Karpas-422 (cell line): ENCODE measurements around the gene INTS15. TPM values are rescaled to one million over a fixed set of nuclear protein-coding genes. Genes with fewer than 3 reads are reported as not detected.

Source experiments
- DNase-seq: peaks from one replicate; pipeline ENCODE4 v3.0.0-alpha.2; 2015
- H2AFZ ChIP-seq: fragments of 200-600 bp; sonication (generic); 2 replicates; pipeline ENCODE4 v1.6.1; 2014; ENCODE audit warnings: antibody characterized with exemption, low read length, mixed read lengths
- H3K27ac ChIP-seq: fragments of 200-600 bp; sonication (generic); 2 replicates; pipeline ENCODE4 v1.5.1; 2014; ENCODE audit warnings: mild to moderate bottlenecking, low read length, moderate library complexity
- H3K27me3 ChIP-seq: fragments of 200-600 bp; sonication (generic); 2 replicates; pipeline ENCODE4 v1.6.1; 2014; ENCODE audit warnings: low read length, mixed read lengths
- H3K36me3 ChIP-seq: fragments of 200-600 bp; sonication (generic); 2 replicates; pipeline ENCODE4 v1.6.1; 2014; ENCODE audit warnings: low read length, mixed read lengths; ENCODE audit not compliant: insufficient read depth
- H3K4me1 ChIP-seq: fragments of 200-600 bp; sonication (generic); 2 replicates; pipeline ENCODE4 v1.6.1; 2014; ENCODE audit warnings: mild to moderate bottlenecking, low read length, mixed read lengths
- H3K4me2 ChIP-seq: fragments of 200-600 bp; sonication (generic); 2 replicates; pipeline ENCODE4 v1.6.1; 2014; ENCODE audit warnings: low read length, low read depth, mild to moderate bottlenecking; ENCODE audit not compliant: poor library complexity, severe bottlenecking
- H3K4me3 ChIP-seq: fragments of 200-600 bp; sonication (generic); 2 replicates; pipeline ENCODE4 v1.5.1; 2014; ENCODE audit warnings: mild to moderate bottlenecking, antibody characterized with exemption, low read length, mixed read lengths
- H3K79me2 ChIP-seq: fragments of 200-600 bp; sonication (generic); 2 replicates; pipeline ENCODE4 v1.6.1; 2014; ENCODE audit warnings: mild to moderate bottlenecking, low read length, mixed read lengths
- H3K9ac ChIP-seq: fragments of 200-600 bp; sonication (generic); 2 replicates; pipeline ENCODE4 v1.6.0; 2014; ENCODE audit warnings: low read length
- H3K9me2 ChIP-seq: fragments of 200-600 bp; sonication (generic), shearing (Covaris generic); replicated peaks from 2 replicates; pipeline ENCODE4 v1.6.0; 2014; ENCODE audit warnings: mild to moderate bottlenecking, low read length, moderate library complexity; ENCODE audit not compliant: insufficient read depth
- H3K9me3 ChIP-seq: fragments of 300-700, 200-600 bp; sonication (generic); 2 replicates; pipeline ENCODE4 v1.6.1; 2014; ENCODE audit warnings: low read length, mixed read lengths
- H4K20me1 ChIP-seq: fragments of 200-600 bp; sonication (generic); 2 replicates; pipeline ENCODE4 v1.6.1; 2014; ENCODE audit warnings: mild to moderate bottlenecking, antibody characterized with exemption, low read length, low read depth; ENCODE audit not compliant: insufficient read depth
- total RNA-seq: library from RNA; depleted of rRNA; stranded (reverse); fragments of >200 nt; shearing (Covaris generic); gene quantifications from 2 replicates; pipeline ENCODE4 v1.2.3, GENCODE V29; 2014; ENCODE audit warnings: low replicate concordance; rRNA removed

INTS15 gene
- 14.0 and 35.2 TPM in 2 replicates for total RNA-seq

DNA sequence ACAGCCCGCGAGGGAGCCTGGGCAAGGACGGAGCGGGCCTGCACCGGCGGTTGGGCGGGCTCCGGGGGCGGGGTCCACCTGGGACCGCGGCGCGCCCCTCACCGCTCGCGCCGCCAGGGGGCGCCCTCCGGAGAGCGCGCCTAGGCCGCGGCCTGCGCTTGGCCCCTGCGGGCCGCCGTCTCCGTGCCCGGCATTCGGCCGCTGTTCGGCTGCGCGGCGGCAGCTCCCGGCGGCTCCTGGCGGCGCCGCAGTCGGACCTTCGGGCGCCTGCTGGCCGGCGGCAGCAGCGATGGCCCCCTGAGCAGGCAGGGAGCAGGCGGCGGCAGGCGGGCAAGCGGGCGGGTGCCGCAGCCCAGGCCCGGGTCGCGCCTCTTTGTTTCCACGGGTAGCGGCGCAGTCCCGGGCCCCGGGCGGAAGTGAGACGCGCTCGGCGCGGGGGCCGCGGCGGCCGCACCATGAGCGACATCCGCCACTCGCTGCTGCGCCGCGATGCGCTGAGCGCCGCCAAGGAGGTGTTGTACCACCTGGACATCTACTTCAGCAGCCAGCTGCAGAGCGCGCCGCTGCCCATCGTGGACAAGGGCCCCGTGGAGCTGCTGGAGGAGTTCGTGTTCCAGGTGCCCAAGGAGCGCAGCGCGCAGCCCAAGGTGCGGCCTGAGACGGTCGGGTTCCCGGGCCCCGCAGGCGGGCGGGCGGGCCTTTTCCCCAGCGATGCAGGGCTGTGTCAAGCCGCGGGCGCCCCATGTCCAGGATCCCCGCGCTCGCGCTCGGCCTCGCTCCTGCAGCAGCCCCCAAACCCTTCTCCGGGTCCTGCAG is at the start of gene INTS15:
Gene INTS15 (plus strand): TSS at position 193 of the 816 bp plus-strand sequence. CDS start 263 bp downstream, at position 456.
- H4K20me1 ChIP-seq = no peaks in the 10 kb centered on the region; the same call in 1 of the 2 replicates
- H3K79me2 ChIP-seq = peaks cover 18% of the 10 kb centered on the region
- H3K4me1 ChIP-seq = peaks cover 17% of the 10 kb centered on the region
- peak within 1 kb of the TSS; percentile 81 for H3K4me3 ChIP-seq
- H3K9me3 ChIP-seq = no peaks in the 10 kb centered on the region
- H2AFZ ChIP-seq = peak within 1 kb of the TSS; percentile 64; the same call in 1 of the 2 replicates
- peak within 1 kb of the TSS; percentile 95 for H3K9ac ChIP-seq
- peak within 1 kb of the TSS; percentile 53; the same call in 1 of the 2 replicates for H3K27ac ChIP-seq
- no peaks in the 10 kb centered on the region for H3K9me2 ChIP-seq
- H3K4me2 ChIP-seq = peak within 1 kb of the TSS; percentile 84
- H3K36me3 ChIP-seq = peaks cover 17% of the 10 kb centered on the region; the same call in 1 of the 2 replicates
- peak; percentile 93 for DNase-seq
- H3K27me3 ChIP-seq = no peaks in the 10 kb centered on the region

- no peak overlapping the region for H3K4me2 ChIP-seq
- H4K20me1 ChIP-seq = no peaks in the 10 kb centered on the region
- no peak for DNase-seq
- H3K27ac ChIP-seq = no peak overlapping the region
- H3K4me3 ChIP-seq = no peak overlapping the region
- H3K9me3 ChIP-seq = no peaks in the 10 kb centered on the region
- peaks cover 13% of the 10 kb centered on the region for H3K4me1 ChIP-seq
- H3K79me2 ChIP-seq = no peaks in the 10 kb centered on the region
- no peaks in the 10 kb centered on the region for H3K27me3 ChIP-seq
- H3K9ac ChIP-seq = no peak overlapping the region
- H2AFZ ChIP-seq = no peak overlapping the region
- H3K9me2 ChIP-seq = no peaks in the 10 kb centered on the region
- H3K36me3 ChIP-seq = no peaks in the 10 kb centered on the region
Observed at GRCh38 chr7:6542368-6542767, 47.5 kb upstream of the INTS15 start.

- Histone ChIP-seq H3K79me2 (no peaks in the 10 kb centered on the region), H3K9me3 (no peaks in the 10 kb centered on the region), H3K36me3 (no peaks in the 10 kb centered on the region), H3K4me3 (no peak overlapping the region), H3K27me3 (no peaks in the 10 kb centered on the region), H4K20me1 (no peaks in the 10 kb centered on the region), H2AFZ (no peak overlapping the region), H3K9me2 (no peaks in the 10 kb centered on the region), H3K4me2 (no peak overlapping the region), H3K4me1 (peaks cover 13% of the 10 kb centered on the region), H3K27ac (no peak overlapping the region), H3K9ac (no peak overlapping the region)
- DNase-seq = no peak
Observed at GRCh38 chr7:6545398-6546126, 44.3 kb upstream of the INTS15 start.

- Histone ChIP-seq H3K9me3 (no peaks in the 10 kb centered on the region), H3K27ac (no peak overlapping the region), H3K9ac (no peak overlapping the region), H3K79me2 (no peaks in the 10 kb centered on the region), H4K20me1 (no peaks in the 10 kb centered on the region), H2AFZ (no peak overlapping the region), H3K9me2 (no peaks in the 10 kb centered on the region), H3K4me2 (no peak overlapping the region), H3K27me3 (no peaks in the 10 kb centered on the region), H3K36me3 (no peaks in the 10 kb centered on the region), H3K4me3 (no peak overlapping the region), H3K4me1 (peaks cover 5% of the 10 kb centered on the region)
- DNase-seq = no peak
Observed at GRCh38 chr7:6546498-6547251, 43.1 kb upstream of the INTS15 start.

DNA sequence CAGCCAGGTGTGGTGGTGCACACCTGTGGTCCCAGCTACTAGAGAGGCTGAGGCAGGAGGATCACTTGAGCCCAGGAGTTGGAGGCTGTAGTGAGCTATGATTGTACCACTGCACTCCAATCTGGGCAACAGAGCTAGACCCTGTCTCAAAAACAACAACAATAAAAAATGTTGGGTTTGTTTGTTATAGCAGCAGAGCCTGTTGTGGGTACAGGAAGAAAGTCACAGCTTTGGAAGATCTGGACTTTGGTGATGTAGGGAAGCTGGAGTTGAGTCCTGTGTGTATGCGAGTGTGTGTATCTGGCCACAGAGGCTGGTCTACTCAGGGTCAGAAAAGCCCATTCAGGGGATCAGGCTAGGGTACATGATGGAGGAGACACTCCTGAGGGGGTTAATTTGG is 42.4 kb upstream of the INTS15 start:
- H3K4me2 ChIP-seq = no peak overlapping the region
- no peak overlapping the region for H2AFZ ChIP-seq

GRCh38 chr7:6551016-6551511 is 38.8 kb upstream of the INTS15 start, which contains the start of gene GRID2IP:
Gene GRID2IP (minus strand): TSS chr7:6551461. CDS start chr7:6551436, 25 bp downstream.
- H3K4me3 ChIP-seq = no peak within 1 kb of the TSS
- no peak within 1 kb of the TSS for H3K4me2 ChIP-seq
- H3K4me1 ChIP-seq = no peaks in the 10 kb centered on the region
- no peaks in the 10 kb centered on the region for H4K20me1 ChIP-seq
- H3K36me3 ChIP-seq = no peaks in the 10 kb centered on the region
- no peak for DNase-seq
- H3K27me3 ChIP-seq = no peaks in the 10 kb centered on the region
- H3K9ac ChIP-seq = no peak within 1 kb of the TSS
- no peak within 1 kb of the TSS for H2AFZ ChIP-seq
- no peaks in the 10 kb centered on the region for H3K79me2 ChIP-seq
- H3K9me2 ChIP-seq = no peaks in the 10 kb centered on the region
- H3K27ac ChIP-seq = no peak within 1 kb of the TSS
- H3K9me3 ChIP-seq = no peaks in the 10 kb centered on the region

More for the DNA sequence above, 42.4 kb upstream of the INTS15 start:
- Histone ChIP-seq H3K4me1 (peaks cover 4% of the 10 kb centered on the region), H3K79me2 (no peaks in the 10 kb centered on the region), H3K4me3 (no peak overlapping the region), H3K27ac (no peak overlapping the region), H4K20me1 (no peaks in the 10 kb centered on the region), H3K36me3 (no peaks in the 10 kb centered on the region), H3K9me2 (no peaks in the 10 kb centered on the region), H3K9me3 (no peaks in the 10 kb centered on the region), H3K27me3 (no peaks in the 10 kb centered on the region), H3K9ac (no peak overlapping the region)
- no peak for DNase-seq

DNA sequence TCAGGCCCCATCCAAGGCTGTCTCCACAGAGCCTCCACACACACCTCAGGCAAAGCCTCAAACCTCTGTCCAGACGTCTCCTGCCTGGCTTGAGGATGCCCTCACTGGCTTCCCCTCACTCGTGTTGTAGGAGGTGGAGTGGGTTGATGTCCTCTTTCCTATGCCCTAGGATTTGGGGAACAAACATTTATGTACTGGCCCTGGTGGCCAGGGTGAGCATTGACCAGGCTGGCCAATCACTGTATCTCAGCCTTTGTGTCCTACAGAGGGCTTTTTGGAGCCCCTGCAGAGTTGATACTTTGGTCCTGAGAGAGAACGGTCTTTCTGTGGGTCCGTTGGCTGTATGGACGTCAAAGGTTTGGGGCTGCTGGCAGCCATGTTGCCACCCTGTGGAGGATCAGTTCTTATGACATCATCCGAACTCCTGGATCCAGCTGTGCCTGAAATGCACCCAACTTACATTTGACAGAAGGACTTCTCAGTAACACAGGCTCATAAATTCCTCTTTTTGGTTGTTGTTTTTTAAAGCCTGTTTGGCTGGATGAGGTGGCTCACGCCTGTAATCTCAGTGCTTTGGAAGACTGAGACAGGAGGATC is 36.3 kb upstream of the INTS15 start:
- Histone ChIP-seq H3K4me3 (no peak overlapping the region), H3K4me2 (no peak overlapping the region), H3K36me3 (no peaks in the 10 kb centered on the region), H3K9ac (no peak overlapping the region), H3K79me2 (no peaks in the 10 kb centered on the region), H3K27me3 (no peaks in the 10 kb centered on the region), H4K20me1 (no peaks in the 10 kb centered on the region), H3K9me3 (no peaks in the 10 kb centered on the region), H3K4me1 (no peaks in the 10 kb centered on the region), H3K9me2 (no peaks in the 10 kb centered on the region), H2AFZ (no peak overlapping the region), H3K27ac (no peak overlapping the region)
- DNase-seq = no peak
